B cell (primary cell): ENCODE results near the gene PAGE2.

Source experiments
- CTCF ChIP-seq: fragments of 200-600 bp; IDR thresholded peaks from one replicate; pipeline ENCODE4 v1.8.0; 2022; ENCODE audit warnings: antibody characterized with exemption, mild to moderate bottlenecking
- EZH2 ChIP-seq: IDR thresholded peaks from 2 replicates; pipeline ENCODE4 v1.6.1; 2012; ENCODE audit warnings: borderline replicate concordance, low read depth, mild to moderate bottlenecking, moderate library complexity, low read length; ENCODE audit not compliant: insufficient read depth, poor library complexity, severe bottlenecking

GRCh38 chrX:55118574-55118973 lies 29.8 kb downstream of the PAGE2 start:
- TF ChIP-seq EZH2 = no peak
- no peak for TF ChIP-seq CTCF
